ENCODE measurements around the gene GPR153. TPM values are rescaled to one million over a fixed set of nuclear protein-coding genes. Genes with fewer than 3 reads are reported as not detected.

GPR153 gene
- total and polyA plus RNA-seq, 2 of the 8 experiments (the other 6 are each of a cell fraction or from before 2014, with no cell fraction given) = 5.7 to 8.1 TPM

GRCh38 chr1:6259491-6260362, 1.2 kb downstream of the GPR153 start:
- Histone ChIP-seq H2BK15ac (ENCODE audit: low read length) (no peak overlapping the region), H3K27ac (ENCODE audit: low read depth, low read length) (no peak overlapping the region), H3K56ac (replicated peaks; ENCODE audit: insufficient read length, low read depth, low read length) (no peak overlapping the region), H3K4me3 (ENCODE audit: extremely low read depth in 1 of 4, insufficient read depth in 2 of 4, low read depth in 3 of 4, low read length in 4 of 4) (peak overlapping the region; percentile 45 to 86 (median 50)), H3K23ac (ENCODE audit: insufficient read length) (no peak overlapping the region), H3K79me2 (ENCODE audit: control insufficient read depth in 1 of 2, insufficient read depth in 2 of 2, low read length in 2 of 2) (no peaks in the 10 kb centered on the region), H2AK5ac (ENCODE audit: low read depth, low read length) (no peak overlapping the region), H2BK120ac (replicated peaks; ENCODE audit: low read depth, low read length) (no peak overlapping the region), H4K5ac (ENCODE audit: insufficient read length, low read depth, low read length) (no peak overlapping the region), H2BK12ac (ENCODE audit: low read depth, low read length) (no peak overlapping the region), H3K4ac (replicated peaks; ENCODE audit: insufficient read length, low read depth, low read length) (no peak overlapping the region), H4K20me1 (replicated peaks in 1 of 2; ENCODE audit: control insufficient read depth in 1 of 2, insufficient read depth in 2 of 2, low read length in 2 of 2) (peaks cover 12 to 20% of the 10 kb centered on the region in 2 experiments), H3K14ac (ENCODE audit: insufficient read length) (no peak overlapping the region), H3K9me3 (ENCODE audit: insufficient read depth in 2 of 2, low read depth in 1 of 2, low read length in 1 of 2) (no peaks in the 10 kb centered on the region), H3K9ac (replicated peaks in 1 of 4; ENCODE audit: extremely low read depth in 1 of 4, low read depth in 3 of 4, low read length in 3 of 4) (no peak overlapping the region), H3K36me3 (ENCODE audit: control insufficient read depth in 2 of 4, insufficient read depth in 4 of 4, low read length in 3 of 4) (no peaks in the 10 kb centered on the region), H4K91ac (replicated peaks; ENCODE audit: insufficient read length, low read length) (no peak overlapping the region), H3K79me1 (ENCODE audit: low read depth, low read length) (no peaks in the 10 kb centered on the region), H2BK5ac (ENCODE audit: low read depth, low read length) (no peak overlapping the region), H3K23me2 (ENCODE audit: low read depth, low read length) (peaks cover 7% of the 10 kb centered on the region; the same call in 1 of the 2 replicates), H3K4me1 (replicated peaks in 1 of 4; ENCODE audit: control insufficient read depth in 3 of 4, insufficient read depth in 4 of 4, low read length in 3 of 4) (peaks cover 0 to 13% (median 3%) of the 10 kb centered on the region in 4 experiments; a peak in 6 of 7 replicates), H2BK20ac (ENCODE audit: low read length) (no peak overlapping the region), H3K27me3 (replicated peaks in 1 of 4; ENCODE audit: control insufficient read depth in 3 of 4, extremely low read depth in 1 of 4, insufficient read depth in 3 of 4, low read length in 3 of 4) (peaks cover 0 to 20% (median 13%) of the 10 kb centered on the region in 4 experiments; a peak in 3 of 7 replicates), H3K4me2 (ENCODE audit: insufficient read depth in 1 of 2, low read depth in 2 of 2, low read length in 2 of 2) (peak overlapping the region; percentile 67 to 70), H4K8ac (ENCODE audit: extremely low read depth, insufficient read depth, low read length) (no peak overlapping the region), H3K18ac (ENCODE audit: extremely low read depth, low read length) (no peak overlapping the region; the same call in 1 of the 2 replicates), H2AFZ (ENCODE audit: low read length) (no peak overlapping the region)
- POLR2A ChIA-PET (ENCODE audit: partially characterized antibody) = interaction anchor here (0.8 to 2.8 kb wide), 2 partner anchors 10 to 213 kb away, joined by 3 to 16 read pairs; no protein-coding TSS in a partner anchor
- CTCF ChIA-PET (ENCODE audit: partially characterized antibody) = interaction anchor here (0.9 to 17.6 kb wide), 8 partner anchors 13 to 98 kb away, joined by 3 to 280 read pairs (median 4); no protein-coding TSS in a partner anchor
- WGBS, 2 experiments (ENCODE audit: extremely low coverage in 1 of 2, insufficient coverage in 1 of 2, insufficient read length in 1 of 2, insufficient replicate concordance in 2 of 2, low coverage in 1 of 2, low lambda C conversion rate in 2 of 2, missing lambda C conversion rate in 1 of 2) = 27% methylated on average over 22 of the region's 46 CpGs; no CpG with 5 or more reads in 1 of the 2 experiments
- TF ChIP-seq CREB1 (IDR thresholded peaks at IDR 0.05) (peak; percentile 92), JUND (IDR thresholded peaks at IDR 0.05; ENCODE audit: low read length) (peak; percentile 53; the same call in 1 of the 2 replicates), RFX5 (IDR thresholded peaks at IDR 0.05; ENCODE audit: borderline replicate concordance, low read depth, low read length) (no peak), BRCA1 (IDR thresholded peaks at IDR 0.05; ENCODE audit: low read depth, low read length) (no peak), MAX (IDR thresholded peaks at IDR 0.05) (peak; percentile 85), KDM4A (IDR thresholded peaks at IDR 0.05; ENCODE audit: low read depth, low read length, severe bottlenecking) (peak; percentile 52), E2F6 (IDR thresholded peaks at IDR 0.05) (peak; percentile 54; the same call in 1 of the 2 replicates), CEBPB (IDR thresholded peaks at IDR 0.05; ENCODE audit: low read depth, low read length) (peak; percentile 100)
- FAIRE-seq (no peak), DNase-seq (ENCODE audit: low read depth in 1 of 2, low spot score in 2 of 2) (peak in 1 of 2 experiments; percentile 91)

All from H1 (cell line).